LoVo (cell line): ENCODE measurements around the gene GRB14.
A peak's percentile ranks its signal among the peaks of the same experiment; 100 is the strongest.

Source experiments
- DNase-seq: peaks from one replicate; pipeline ENCODE4 v3.0.0-alpha.2; 2016; ENCODE audit warnings: low spot score

GRB14 gene

GRCh38 chr2:164613321-164613982 lies 7.8 kb downstream of the GRB14 start:
- DNase-seq: no peak

DNA sequence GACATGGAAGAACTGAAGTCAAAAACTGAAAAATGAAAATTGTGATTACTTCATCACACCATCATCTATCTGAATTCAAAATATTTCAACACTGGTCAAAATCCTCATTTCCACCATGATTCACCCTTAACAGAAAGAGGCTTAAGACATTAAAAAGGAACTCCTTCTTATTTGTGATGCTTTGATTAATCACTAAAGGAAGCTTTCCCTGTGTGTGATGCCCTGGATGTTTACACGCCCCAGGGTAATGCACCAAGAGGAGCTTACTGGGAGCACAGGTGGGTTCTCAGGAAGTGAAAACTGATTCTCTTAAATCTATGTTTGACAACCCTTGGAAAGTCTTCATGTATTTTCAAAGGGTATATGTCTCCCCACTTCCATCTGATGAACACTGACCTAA lies 11.5 kb downstream of the GRB14 start:
- no peak for DNase-seq

- no peak for DNase-seq
Observed at GRCh38 chr2:164606557-164606956, 14.7 kb downstream of the GRB14 start.

DNA sequence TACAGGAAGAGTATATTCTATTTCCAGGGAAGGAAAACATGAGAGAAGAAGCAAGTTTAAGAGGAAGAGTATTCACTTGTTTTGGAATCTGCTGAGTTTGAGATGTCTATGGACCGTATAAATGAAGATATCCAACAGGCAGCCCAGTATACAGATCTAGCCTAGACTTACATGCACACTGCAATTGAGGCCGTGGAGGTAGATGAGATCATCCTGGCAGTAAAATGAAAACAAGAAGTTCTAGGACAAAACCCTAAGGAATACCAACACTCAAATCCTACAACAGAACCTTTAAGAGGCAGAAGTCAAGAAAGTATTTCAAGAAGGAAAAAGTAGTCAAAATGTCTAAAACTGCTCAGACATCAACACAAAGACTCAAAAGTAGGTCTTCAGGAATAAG lies 16.0 kb downstream of the GRB14 start:
- no peak for DNase-seq

DNA sequence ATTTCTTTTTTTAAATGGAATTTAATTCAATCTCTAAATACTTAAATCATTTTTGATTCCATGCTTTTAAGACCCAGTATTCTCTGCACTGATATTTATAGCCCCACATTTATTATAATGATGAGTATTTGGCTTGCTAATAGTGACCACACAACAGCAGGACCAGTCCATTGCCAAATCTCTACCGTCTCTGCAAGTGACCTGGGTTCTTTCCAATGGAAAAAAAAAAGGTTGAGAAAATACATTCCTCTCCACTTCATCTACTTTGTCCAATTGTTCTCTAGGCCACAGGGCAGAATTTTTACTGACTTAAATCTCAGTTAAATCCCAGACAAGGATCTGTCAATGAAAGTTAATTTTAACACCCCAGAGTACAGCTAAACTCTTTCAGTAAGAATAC lies 20.5 kb downstream of the GRB14 start:
- DNase-seq: no peak

- DNase-seq: peak; percentile 64
Observed at GRCh38 chr2:164599954-164600589, 21.2 kb downstream of the GRB14 start.

- no peak for DNase-seq
Observed at GRCh38 chr2:164597983-164598382, 23.3 kb downstream of the GRB14 start.

DNA sequence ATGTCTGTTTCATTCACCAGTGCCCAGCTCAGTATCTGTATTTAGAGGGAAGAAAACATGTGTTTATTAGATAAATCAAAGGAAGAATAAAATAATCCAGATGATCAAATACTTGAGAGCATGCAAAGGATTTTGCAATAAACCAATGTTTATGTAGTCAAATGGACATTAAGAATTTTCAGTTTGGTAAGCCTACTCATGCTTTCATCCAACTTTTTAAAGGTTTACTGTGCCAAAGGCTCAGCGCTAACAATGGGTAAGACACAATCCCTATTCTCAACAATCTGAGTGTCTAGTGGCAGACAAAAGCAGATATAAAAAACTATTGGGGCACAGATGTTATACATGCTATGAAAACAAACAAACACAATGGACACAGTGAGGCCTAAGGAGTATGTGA lies 26.3 kb downstream of the GRB14 start:
- no peak for DNase-seq

DNA sequence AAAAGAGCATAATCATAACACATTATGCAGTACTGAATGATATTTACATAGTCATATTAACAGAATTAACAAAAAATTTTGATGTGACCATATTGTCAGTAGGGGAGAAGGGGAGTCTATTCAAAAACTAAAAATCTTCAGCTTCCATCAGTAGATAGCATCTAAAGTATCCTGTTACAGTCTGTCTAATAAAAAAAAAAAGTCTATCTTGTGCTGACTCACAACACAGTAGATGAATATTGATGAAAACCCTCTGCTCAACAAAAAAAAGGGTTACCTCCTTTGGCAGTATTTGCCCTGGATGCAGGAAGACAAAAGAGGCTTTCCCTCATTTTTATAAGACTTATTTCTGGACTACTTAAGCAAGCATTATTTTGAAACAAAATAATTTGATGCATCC lies 27.3 kb downstream of the GRB14 start:
- no peak for DNase-seq

- no peak for DNase-seq
Observed at GRCh38 chr2:164593541-164593940, 27.7 kb downstream of the GRB14 start.

- DNase-seq: no peak
Observed at GRCh38 chr2:164589522-164589921, 31.8 kb downstream of the GRB14 start.

DNA sequence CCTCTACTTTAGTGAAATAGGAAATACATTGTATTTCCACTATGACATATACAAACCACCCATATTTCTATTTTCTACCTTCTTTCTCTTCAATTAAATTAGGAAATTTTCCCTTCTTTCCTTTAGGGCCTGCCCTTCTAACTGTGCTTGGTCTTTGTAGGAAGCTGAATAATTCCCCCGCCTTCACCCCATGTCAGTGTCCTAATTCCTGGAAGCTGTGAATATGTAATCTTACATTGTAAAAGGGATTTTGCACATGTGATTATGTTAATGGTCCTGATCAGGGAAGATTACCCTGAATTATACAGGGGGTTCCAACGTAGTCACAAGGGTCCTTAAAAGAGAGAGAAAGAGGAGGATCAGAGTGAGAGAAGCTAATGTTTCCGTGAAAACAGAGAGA lies 40.2 kb downstream of the GRB14 start:
- no peak for DNase-seq

DNA sequence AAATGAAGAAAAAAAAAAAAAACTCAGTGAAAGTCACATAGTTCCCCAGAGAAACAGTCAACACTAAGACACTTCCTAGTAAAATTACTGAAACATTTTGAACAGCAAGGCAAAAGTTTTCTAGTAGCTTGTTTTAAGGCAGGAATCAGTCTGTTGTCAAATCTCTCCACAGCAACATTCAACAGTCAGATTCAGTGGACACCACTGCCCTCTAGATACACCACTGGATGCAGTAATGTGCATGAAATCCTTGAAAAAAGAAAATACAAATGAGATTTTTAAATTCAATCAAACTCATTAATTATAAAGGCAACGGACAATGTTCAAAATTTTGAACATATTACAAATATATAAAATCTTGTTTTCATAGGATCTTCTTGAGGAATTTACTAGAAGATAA lies 46.4 kb downstream of the GRB14 start:
- no peak for DNase-seq

DNA sequence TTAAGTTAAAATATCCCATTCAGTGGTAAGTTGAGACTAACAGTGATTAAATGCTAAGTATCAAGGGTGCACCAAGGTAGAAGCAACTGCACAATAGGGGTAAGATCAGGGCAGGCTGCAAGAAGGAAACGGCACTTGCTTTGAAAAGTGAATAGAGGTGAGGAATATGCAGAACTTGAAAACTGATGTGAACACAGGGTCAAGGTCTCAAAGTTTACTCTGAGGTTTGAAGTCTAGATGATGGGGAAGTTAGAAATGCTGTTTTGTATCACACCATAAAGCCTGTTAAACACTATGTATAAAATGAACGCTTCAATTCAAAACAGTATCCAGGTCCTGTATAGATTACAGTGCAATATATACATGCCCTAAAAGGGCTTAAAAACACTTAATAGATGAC lies 50.8 kb downstream of the GRB14 start:
- no peak for DNase-seq

DNA sequence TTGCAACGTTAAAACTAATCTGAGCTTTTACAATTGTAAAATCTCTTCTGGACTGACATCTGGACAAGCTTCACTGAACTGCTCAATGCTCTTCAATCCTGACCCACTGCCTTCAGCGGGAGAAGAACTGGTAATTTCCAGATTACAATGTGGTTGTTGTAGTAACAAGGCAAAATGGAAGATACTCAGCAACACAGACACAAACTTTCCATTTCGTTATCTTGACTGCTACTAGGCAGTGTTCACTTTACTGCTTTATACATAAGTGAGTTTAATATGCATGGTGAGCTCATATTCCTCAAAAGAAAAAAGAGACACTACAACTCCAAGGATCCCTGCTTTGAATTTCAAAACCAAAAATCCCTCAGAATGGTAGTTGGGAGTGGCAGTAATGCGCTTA lies 51.9 kb downstream of the GRB14 start:
- no peak for DNase-seq

DNA sequence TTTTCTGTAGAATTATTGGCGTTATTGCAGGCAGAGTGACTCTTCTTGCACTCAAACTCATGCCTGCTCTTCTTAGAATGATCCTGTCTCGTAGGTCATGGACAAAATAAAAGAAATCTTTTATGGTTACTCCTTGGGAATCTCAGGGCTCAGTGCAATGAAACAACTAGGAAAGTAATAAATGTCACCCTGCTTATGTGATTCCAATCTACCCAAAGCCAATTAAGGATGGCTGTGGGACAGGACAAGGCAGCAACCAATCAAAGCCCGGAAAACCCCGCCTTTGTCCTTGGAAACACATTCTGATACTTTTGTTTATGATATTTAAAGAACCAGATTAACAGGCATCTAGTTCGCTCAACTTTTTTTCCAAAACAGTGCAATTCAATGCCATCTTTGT lies 53.0 kb downstream of the GRB14 start:
- no peak for DNase-seq

GRCh38 chr2:164567335-164567989 lies 53.8 kb downstream of the GRB14 start:
- no peak for DNase-seq

- no peak for DNase-seq
Observed at GRCh38 chr2:164565359-164565758, 55.9 kb downstream of the GRB14 start.

DNA sequence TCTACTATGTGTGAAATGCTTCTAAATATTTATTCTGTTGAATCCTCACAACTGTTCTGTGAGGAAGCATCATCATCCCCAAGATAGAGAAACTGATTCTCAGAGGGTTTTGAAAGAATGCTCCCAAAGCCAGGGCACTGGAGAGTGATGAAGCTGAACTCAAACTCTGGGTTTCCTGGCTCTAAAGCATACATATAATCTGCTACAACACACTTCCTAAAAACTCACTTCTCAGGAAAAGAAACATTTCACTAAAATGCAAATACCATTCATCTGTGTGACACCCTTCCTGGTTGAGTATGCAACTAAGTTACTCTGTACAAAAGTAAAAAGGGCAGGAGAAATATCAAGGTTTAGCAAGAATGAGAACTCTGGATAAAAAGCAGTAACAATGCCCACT lies 58.6 kb downstream of the GRB14 start:
- DNase-seq: no peak

- no peak for DNase-seq
Observed at GRCh38 chr2:164561991-164562390, 59.3 kb downstream of the GRB14 start.

- no peak for DNase-seq
Observed at GRCh38 chr2:164561416-164561815, 59.9 kb downstream of the GRB14 start.

DNA sequence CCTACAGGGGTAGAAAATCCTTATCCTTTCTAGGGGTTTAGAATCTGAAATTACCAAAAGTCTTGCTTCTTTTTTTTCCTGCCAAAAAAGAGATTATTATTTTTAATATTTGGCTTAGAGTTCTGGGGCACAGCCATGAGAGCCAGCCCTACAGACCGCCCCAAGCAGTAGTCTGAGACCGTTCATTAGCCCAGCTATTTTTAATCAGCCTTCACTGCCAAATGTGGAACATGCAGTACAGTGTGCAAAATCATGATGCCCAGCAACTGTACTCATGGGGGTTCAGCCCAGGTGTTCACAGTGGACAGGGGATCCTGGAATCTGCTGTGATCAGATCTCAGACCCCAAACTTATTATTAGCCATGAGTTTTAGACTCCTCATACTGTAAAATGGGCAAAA lies 60.4 kb downstream of the GRB14 start:
- no peak for DNase-seq

DNA sequence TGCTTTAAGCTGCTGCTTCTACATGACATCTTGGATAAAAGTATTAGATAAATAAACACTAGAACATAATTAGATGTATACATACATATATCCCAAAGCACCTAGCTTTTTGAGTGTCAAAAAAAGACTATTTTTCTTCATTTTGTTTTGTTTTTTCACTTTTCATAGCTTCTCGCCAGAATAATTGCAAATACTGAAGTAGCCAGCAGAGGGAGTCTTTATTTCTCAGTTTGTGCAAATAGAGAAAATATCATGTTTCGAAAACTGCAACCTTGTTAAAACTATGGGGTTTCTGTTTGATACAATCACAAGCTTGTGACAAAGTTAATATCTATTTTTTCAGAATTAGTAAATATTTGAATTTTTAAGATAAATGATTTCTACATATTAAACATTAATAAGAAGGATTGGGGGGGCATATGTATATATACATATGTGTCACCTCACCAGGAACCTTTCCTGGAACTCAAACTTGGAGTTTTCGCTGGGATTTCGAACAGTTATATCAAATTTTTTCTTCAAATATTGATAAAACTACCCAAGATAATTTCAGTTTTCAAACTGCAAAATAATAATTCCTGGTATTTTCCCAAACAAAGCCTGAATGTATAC lies 61.0 kb downstream of the GRB14 start:
- peak; percentile 32 for DNase-seq
